GM19324 (cell line): ENCODE data around the gene KCNK3.
"Not testable (repeated sequence)": the region's sequence is repeated elsewhere in the genome, so short reads cannot be mapped to it uniquely, and the experiment has no call there.

ENCODE experiments used
- ATAC-seq: cut with Tn5 transposase; IDR thresholded peaks from one replicate; pipeline ENCODE4 v1.9.1; 2021; ENCODE audit warnings: mild to moderate bottlenecking, moderate library complexity; ENCODE audit not compliant: unreplicated experiment, low FRiP score

Gene KCNK3

GRCh38 chr2:26660363-26660962 lies 32.1 kb upstream of the KCNK3 start:
- no peak for ATAC-seq

GRCh38 chr2:26665296-26665695 lies 27.2 kb upstream of the KCNK3 start:
- not testable (repeated sequence) for ATAC-seq

- ATAC-seq = no peak
Measured at GRCh38 chr2:26666671-26667070, 25.9 kb upstream of the KCNK3 start.

GRCh38 chr2:26668041-26668440 lies 24.5 kb upstream of the KCNK3 start:
- ATAC-seq = no peak

- ATAC-seq = no peak
Measured at GRCh38 chr2:26668856-26669750, 23.4 kb upstream of the KCNK3 start.

GRCh38 chr2:26670171-26670570 lies 22.4 kb upstream of the KCNK3 start:
- no peak for ATAC-seq

GRCh38 chr2:26670931-26671460 lies 21.5 kb upstream of the KCNK3 start:
- ATAC-seq = no peak

- ATAC-seq = no peak
Measured at GRCh38 chr2:26671691-26672090, 20.8 kb upstream of the KCNK3 start.

GRCh38 chr2:26672112-26672817 lies 20.3 kb upstream of the KCNK3 start:
- ATAC-seq = no peak

GRCh38 chr2:26672818-26673393 lies 19.6 kb upstream of the KCNK3 start:
- no peak for ATAC-seq

GRCh38 chr2:26674002-26674751 lies 18.3 kb upstream of the KCNK3 start:
- ATAC-seq = no peak

- ATAC-seq = no peak
Measured at GRCh38 chr2:26674771-26675170, 17.8 kb upstream of the KCNK3 start.

- no peak for ATAC-seq
Measured at GRCh38 chr2:26675651-26676255, 16.8 kb upstream of the KCNK3 start.

GRCh38 chr2:26678035-26678434 lies 14.5 kb upstream of the KCNK3 start:
- no peak for ATAC-seq

- ATAC-seq = no peak
Measured at GRCh38 chr2:26679867-26680266, 12.7 kb upstream of the KCNK3 start.

- ATAC-seq = no peak
Measured at GRCh38 chr2:26681656-26682055, 10.9 kb upstream of the KCNK3 start.

- no peak for ATAC-seq
Measured at GRCh38 chr2:26682155-26682554, 10.4 kb upstream of the KCNK3 start.

GRCh38 chr2:26683583-26683982 lies 8.9 kb upstream of the KCNK3 start:
- no peak for ATAC-seq

- ATAC-seq = no peak
Measured at GRCh38 chr2:26685341-26685740, 7.2 kb upstream of the KCNK3 start.
